ENCODE data around the gene IFI27L2.

- TF ChIP-seq YY1 (IDR thresholded peaks at IDR 0.05) (no peak), CTCF (IDR thresholded peaks at IDR 0.05; ENCODE audit: low read depth, low read length, missing input control) (no peak), RAD21 (IDR thresholded peaks at IDR 0.05) (no peak), HNF4G (IDR thresholded peaks at IDR 0.05) (no peak), NR2F2 (IDR thresholded peaks at IDR 0.05) (no peak), MAX (IDR thresholded peaks at IDR 0.05) (no peak), FOXA1 (IDR thresholded peaks at IDR 0.05) (no peak), JUND (IDR thresholded peaks at IDR 0.05) (no peak), GABPA (IDR thresholded peaks at IDR 0.05 in 1 of 2, conservative IDR thresholded peaks at IDR 0.05 in 1 of 2) (no peak)
Observed at GRCh38 chr14:94145902-94146527, 16.6 kb upstream of the IFI27L2 start.
